ENCODE data around the gene STAC2. TPM values are rescaled to one million over a fixed set of nuclear protein-coding genes. Genes with fewer than 3 reads are reported as not detected.

The STAC2 gene
- total and polyA plus RNA-seq, 2 of the 13 experiments (the other 11 are each of a cell fraction or from before 2014, with no cell fraction given) = not detected

- no peak for TF ChIP-seq YY1 (IDR thresholded peaks at IDR 0.05; ENCODE audit: insufficient read depth, insufficient replicate concordance, low read depth, low read length)
- TF ChIP-seq ZNF569 (CRISPR knock-in tag; IDR thresholded peaks at IDR 0.05; ENCODE audit: borderline replicate concordance) = no peak
- no peak for TF ChIP-seq JARID2 (CRISPR knock-in tag; IDR thresholded peaks at IDR 0.05; ENCODE audit: insufficient replicate concordance)
- TF ChIP-seq SNRNP70 (IDR thresholded peaks at IDR 0.05; ENCODE audit: low read depth, low read length) = no peak
- TF ChIP-seq ZNF276 (CRISPR knock-in tag; IDR thresholded peaks at IDR 0.05; ENCODE audit: low read depth) = no peak
- no peak for TF ChIP-seq ARID4A (CRISPR knock-in tag; IDR thresholded peaks at IDR 0.05; ENCODE audit: borderline replicate concordance)
- no peak for TF ChIP-seq TSC22D2 (CRISPR knock-in tag; IDR thresholded peaks at IDR 0.05; ENCODE audit: borderline replicate concordance)
- no peak for TF ChIP-seq FOXJ3 (CRISPR knock-in tag; IDR thresholded peaks at IDR 0.05; ENCODE audit: borderline replicate concordance)
- no peak for TF ChIP-seq CSRNP1 (CRISPR knock-in tag; IDR thresholded peaks at IDR 0.05)
- TF ChIP-seq NR2F1 (CRISPR knock-in tag; IDR thresholded peaks at IDR 0.05) = no peak; a peak in 1 of 4 replicates
- no peak for TF ChIP-seq ZNF776 (CRISPR knock-in tag; IDR thresholded peaks at IDR 0.05)
- no peak for TF ChIP-seq MTA3 (CRISPR knock-in tag; IDR thresholded peaks at IDR 0.05)
- TF ChIP-seq ZBTB38 (CRISPR knock-in tag; IDR thresholded peaks at IDR 0.05) = no peak
- peak; percentile 57 for TF ChIP-seq FOSL2 (CRISPR knock-in tag; IDR thresholded peaks at IDR 0.05)
- TF ChIP-seq BRF2 (CRISPR knock-in tag; IDR thresholded peaks at IDR 0.05) = no peak
- no peak for TF ChIP-seq ZNF24 (IDR thresholded peaks at IDR 0.05)
- TF ChIP-seq RARA (CRISPR knock-in tag; IDR thresholded peaks at IDR 0.05) = peak; percentile 15; the same call in 1 of the 2 replicates
- TF ChIP-seq ATF6 (CRISPR knock-in tag; conservative IDR thresholded peaks at IDR 0.05) = no peak
Observed at GRCh38 chr17:39229274-39229913, 3.6 kb upstream of the STAC2 start (continued).
